HT-29 (cell line): ENCODE results near the gene SETD3. TPM values are rescaled to one million over a fixed set of nuclear protein-coding genes. Genes with fewer than 3 reads are reported as not detected.

Experiments
- DNase-seq: peaks from one replicate; pipeline ENCODE4 v3.0.0-alpha.2; 2015; ENCODE audit warnings: low spot score
- total RNA-seq: library from RNA; depleted of rRNA; stranded (reverse); fragments of >200 nt; shearing (Covaris generic); gene quantifications from 2 replicates; pipeline ENCODE4 v1.2.3, GENCODE V29; 2014

Gene SETD3
- total RNA-seq, 1 experiment from 2014 or later, result 24.8 TPM

DNA sequence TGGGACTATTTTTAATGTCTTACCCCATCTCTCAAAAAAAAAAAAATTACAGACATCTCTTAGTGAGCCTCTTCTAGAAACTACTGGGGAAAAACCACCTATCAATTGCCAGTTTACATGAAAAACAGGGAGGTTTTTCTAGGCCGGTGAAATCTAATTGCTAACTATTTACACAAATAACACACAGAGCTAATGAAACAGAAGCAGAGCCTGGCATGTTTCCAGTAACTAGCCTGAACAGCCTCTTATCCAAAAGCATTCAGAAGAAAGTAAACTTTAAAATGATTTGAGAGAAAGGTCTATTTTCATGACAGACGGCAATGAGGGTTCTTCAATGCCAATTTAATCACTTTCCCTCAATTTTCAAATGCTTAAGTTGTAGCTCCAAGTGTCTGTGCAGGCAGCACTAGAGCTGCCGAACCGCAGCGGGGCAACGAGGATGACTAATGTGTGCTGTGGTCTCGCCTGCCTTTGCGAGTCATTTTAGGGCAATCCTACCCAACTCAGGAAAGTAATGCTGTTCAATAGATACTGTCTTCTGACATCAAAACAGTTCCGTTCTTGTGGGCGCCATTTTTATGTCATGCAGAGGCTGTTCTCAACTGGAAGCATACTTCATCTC lies 84.6 kb downstream of the SETD3 start:
- no peak for DNase-seq

DNA sequence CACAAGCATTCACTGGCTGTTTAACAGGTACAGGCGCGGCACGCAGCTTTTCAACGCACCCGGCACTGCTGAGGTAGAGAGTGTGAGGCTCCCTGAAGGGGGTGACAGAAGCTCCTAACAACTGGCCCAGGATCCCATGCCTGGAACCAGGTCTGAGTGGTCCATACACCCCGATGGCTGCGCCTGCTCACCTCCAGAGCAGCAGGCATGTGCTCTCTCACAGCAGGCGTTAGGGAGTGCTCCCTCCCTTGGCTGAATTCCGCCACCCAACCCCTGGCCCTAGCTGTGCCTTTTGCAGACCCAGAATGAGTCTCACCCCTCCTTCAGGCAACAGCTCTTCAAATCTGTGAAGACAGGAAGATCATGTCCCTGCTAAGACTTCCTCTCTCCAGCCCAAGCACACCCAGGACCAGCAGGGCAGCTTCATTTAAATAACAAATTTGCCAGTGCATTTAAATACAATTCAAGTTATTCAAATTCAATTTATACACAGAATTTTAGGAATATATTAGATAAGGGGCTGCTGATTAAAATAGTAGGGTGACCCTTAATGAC lies 86.0 kb downstream of the SETD3 start:
- DNase-seq, result no peak

DNA sequence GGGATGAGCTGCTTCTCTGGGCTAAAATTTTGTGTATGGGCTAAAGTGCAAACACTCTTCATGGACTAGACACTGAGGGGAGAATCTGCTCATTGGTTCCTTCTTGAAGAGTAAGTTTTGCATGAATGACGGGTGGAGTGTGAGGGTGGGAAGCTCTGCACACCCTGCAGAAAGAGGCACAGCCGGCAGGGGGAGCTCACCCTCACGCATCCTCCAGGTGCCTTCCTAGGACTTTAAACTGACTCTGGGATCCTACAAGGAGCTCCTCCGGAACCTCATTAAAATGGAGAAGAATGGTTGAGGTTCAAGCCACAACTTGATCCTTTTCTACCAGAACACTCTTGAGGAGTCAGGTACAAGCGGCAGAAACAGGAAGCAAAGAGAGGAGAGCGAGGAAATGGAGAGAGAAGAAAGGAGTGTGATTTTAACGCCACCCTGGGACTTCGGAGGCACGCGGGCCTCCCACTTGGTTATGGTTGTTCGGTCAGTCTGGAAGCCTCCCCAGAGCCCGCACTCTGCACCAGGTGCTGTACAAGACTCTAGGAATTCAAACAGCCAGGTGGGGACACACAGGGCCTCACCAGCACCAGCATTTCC lies 87.5 kb downstream of the SETD3 start:
- DNase-seq, result peak; percentile 50

DNA sequence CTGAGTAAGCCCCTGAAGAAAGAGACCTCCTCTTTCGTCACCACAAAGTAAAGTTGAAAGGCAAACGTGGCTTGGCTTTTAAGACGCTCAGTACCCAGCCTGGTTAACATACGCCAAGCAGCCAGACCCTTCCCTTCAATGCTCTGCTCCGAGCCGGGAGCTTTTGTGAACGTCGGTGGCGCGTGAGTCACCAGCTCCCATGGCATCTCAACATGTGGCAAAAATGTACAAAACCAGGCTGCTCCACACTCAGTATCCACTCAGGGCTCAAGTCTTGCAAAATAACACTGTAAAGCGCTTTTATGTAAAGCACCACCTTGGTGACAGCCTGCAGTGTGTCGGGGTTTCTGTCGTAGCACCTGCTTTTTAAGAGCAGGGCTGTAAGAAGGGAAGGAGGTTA lies 89.0 kb downstream of the SETD3 start:
- no peak for DNase-seq

DNA sequence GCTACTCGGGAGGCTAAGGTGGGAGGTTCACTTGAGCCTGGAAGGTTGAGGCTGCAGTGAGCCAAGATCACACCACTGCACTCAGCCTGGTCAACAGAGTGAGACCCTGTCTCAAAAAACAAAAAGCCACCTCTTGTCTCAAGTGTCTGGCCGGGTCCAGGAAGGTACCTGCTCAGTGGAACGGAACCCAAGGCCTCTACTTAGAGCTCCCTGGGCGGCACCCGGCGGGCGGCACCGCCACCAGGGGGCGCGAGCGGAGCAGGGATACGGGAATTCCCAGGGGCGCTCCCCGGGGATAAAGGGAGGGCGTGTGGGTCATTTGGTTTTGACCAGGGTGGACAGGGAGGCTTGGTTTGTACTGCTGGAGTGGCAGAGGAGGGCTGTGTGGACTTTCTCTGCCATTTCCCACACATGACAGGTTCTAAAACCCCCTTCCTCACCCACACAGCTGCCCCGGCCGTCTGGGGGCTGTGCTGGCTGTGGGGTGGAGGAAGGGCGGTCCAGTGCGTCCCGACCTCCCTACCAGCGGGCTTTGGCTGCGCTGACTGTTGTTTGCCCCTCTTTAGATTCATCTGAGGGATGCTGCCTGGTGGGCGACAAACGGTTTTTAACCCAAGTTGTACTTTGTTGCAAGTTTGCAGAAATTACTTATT lies 91.4 kb downstream of the SETD3 start:
- DNase-seq, result peak; percentile 55

DNA sequence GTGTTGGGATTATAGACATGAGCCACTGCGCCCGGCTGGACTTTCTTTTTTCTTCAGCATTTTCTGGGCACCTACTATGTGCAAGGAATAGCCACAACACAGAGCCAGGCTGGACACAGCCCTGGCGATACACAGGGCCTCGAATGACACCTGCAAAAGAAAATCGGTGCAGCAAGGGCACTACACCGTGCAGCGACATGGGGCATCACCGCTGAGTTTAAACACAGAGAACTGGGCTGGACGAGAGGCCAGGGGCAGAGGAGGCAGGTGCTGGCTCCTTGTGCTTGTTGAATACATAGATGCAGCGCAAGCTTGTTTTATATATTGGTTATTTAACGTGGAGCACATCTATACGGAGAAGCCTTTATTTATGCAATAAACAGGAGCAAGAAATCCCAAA lies 92.4 kb downstream of the SETD3 start:
- no peak for DNase-seq

DNA sequence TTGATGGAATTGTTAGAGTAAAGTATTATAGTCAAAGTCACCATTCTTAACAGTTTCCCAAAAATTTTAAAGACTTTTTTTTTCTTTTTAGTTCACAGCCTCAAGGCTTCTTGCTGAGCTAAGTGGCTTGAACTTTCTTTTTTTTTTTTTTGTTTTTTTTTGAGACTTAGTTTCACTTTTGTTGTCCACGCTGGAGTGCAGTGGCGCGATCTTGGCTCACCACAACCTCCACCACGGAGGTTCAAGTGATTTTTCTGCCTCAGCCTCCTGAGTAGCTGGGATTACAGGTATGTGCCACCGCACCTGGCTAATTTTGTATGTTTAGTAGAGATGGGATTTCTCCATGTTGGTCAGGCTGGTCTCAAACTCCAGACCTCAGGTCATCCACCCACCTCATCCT lies 92.8 kb downstream of the SETD3 start:
- no peak for DNase-seq

DNA sequence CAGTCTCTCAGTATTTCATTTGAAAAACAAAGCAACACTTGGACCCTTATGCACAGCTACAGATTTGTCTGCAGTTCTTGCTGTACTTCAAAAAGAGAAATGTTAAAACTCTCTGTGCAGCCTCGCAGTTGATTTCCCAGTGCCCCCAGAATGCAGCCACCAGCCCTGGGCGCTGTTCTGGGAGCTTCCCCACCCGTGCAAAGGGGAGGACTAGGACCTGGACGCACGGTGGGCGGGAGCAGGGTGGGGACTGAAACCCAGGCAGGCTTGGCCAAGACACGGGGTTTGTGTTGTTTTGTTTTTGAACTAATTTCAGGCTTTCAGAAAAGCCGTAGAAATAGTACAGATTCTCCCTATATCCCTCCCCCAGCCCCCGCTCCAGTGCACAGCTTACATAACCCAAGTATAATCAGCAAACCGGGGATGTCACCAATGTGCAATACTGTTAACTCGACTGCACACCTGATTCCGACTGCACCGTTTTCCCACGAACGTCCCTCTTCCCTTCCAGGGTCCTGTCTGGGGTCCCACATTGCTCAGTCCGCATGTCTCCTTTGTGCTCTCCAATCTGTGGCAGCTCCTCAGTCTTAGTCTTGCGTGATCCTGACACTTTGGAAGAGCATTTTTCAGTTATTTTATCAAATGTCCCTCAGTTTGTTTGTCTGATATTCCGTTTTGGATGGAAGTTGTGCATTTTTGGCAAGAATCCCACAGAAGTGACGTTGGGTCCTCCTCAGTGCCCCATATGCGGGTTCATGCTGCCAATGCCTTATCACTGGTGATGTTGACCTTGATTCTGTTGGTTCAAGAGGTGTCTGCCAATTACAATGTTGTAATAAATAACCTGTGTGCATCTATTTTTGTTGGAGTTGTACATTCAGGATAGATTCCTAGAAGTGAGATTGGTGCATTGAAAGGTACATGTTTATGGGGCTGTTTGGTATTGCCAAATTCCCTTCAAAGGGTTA lies 95.9 kb downstream of the SETD3 start:
- DNase-seq, result no peak

DNA sequence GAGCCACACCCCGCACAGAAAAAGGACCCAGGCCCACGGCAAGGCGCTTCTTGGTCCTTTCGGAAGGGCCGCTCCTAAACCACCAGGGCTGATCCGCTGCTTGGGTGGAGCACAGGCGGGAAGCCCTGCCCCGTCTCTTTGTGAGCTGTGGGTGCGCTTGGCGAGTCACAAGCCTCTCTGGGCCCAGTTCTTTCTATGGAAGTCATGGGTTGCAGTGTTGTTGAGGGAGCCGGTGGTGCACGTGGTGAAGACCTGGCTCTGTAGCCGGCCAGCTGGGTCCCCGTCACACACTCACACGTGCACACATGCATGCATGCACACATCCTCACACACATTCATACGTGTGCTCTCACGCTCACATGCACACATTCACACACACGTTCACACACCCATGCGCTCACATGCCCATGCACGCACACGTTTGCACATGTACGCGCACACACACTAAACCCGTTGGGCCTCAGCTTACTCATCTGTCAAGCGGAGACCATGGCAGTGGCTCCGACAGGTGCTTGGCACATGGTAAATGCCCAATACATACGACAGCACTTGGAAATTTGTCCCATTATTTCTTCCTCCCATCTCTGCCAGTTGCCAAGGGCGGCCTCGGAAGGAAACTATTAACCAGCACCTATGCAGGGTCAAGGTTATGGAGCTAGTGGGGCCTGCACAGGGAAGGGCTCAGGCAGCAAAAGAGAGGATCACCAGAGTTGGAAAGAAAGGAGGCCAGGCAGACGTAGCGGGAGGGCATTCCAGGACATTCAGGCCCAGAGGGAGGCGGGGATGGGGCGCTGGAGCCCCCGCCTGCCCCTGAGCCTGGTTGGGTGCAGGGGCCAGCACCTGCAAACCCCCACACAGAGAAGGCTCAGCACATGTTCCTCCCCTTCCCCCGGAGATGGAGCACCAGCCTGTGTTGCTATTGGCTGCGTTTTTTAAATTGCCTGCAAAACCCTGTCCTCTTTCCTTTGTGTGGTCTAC lies 96.9 kb downstream of the SETD3 start:
- peak; percentile 8 for DNase-seq

DNA sequence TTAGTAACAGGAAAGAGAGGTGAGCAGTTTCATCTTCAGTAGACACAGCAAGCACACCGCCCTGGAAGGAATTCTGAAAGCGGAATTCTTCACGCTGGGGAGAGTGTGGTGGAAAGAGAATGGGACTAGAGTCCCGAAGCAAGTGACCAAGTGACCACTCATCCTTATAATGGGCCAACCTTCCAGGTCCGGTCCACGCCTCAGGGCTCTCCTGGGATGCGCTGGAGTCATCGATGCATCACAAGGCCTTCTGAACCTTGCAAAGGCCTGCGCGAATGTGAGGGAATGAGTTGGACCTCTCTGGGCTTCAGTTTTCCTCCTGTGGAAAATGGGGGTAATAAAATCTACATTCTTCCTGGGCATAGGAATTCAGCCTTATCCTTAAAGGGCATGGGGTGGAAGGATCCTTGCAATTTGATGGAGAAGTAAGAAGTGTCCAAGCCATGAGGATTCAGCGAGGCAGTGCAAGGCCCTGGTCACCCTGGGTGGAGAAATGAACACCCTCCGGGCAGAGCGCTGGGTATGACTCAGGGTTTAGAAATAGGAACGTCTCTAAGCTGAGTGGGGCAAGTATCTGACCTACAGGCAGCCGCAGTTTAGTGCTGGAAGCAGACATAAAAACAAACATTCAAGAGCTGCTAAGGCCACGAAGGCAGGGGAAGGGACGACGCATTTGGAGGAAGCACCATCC lies 97.7 kb downstream of the SETD3 start:
- DNase-seq, result peak; percentile 15

DNA sequence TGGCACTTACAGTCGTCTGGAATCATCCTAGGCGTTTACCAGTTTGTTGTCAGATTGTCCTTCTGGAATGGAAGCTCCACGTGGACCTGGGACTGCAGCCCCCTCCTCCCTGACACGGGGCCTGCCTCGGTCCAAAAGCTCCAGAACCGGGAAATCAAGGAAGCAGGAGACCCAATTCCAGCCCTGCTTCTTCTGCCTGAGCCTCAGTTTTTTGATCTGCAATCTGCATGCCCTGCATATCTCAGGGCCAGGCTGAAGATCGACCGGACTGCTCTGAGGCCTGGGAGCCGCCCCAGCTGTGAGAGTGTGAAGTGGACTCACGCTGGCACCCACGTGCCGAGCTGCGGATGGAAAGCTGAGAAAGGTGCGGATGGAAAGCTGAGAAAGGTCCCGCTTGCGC lies 98.6 kb downstream of the SETD3 start:
- no peak for DNase-seq

DNA sequence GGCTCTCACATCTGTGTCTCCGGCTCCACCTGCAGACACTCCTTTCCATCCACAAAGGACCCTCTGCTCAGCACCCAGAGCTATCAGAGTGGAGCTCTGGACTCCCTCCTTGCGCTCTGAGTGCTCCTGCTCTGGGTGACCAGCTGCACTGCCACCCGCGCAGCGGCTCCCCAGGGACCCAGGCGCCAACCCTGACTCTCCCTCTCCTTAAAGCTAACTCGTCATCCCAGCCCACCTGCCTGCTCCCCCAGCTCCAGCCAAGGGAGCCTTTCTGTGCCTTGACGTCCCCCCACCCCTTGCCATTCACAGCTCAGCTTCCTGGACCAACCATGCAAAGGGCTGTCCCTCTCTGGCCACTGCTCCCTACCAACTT lies 99.0 kb downstream of the SETD3 start:
- DNase-seq, result no peak

DNA sequence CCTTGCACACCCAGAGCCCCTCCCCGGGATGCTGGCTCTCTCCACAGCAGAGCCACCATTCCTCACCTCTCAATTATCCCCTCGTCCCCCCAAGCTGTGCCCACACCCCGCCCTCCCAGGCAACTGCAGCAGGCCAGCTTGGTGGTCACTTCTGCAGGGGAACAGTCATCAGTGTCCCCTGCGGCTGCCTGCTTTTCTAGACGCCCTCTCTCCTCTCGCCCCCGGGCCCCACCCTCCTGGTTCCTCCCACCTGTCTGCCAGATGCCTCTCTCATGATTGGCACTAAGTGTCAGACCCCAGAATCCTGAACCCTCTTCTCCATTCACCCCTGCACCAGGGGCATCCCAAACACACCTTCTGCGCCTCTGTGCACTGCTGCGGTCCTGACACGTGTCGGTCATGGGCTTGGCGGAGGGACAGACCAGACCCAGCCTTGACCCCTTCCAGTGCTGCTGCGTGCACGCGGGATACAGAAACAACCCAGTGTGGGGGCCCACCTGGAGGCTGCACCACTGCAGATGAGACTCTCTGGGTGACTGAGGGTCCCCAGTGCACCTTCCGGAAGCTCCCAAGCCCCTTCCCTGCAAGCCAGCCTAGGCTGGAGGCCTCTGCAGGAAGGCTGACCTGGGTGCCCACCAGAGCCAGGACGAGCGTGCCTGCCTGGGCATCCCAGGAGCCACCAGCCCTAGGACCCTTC lies 99.5 kb downstream of the SETD3 start:
- DNase-seq, result no peak

DNA sequence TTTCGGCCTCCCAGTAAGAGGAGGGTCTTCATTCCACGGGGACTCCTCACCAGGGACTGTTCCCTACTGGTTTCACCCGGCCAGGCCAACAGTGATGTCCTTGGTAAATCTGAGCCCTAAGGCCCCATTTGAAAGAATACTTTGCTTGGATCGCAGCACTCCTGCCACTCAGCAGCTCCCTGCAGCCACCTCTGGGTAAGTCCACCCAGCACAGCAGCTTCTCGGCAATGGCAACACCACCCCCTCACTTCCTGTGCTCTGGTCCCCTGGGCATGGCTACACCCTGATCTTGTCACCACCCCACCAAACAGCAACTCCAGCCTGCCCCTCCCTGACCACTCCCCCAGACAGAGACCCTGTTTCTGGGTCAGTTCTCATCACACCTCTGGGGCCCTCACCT lies 100.3 kb downstream of the SETD3 start:
- DNase-seq, result peak; percentile 3

DNA sequence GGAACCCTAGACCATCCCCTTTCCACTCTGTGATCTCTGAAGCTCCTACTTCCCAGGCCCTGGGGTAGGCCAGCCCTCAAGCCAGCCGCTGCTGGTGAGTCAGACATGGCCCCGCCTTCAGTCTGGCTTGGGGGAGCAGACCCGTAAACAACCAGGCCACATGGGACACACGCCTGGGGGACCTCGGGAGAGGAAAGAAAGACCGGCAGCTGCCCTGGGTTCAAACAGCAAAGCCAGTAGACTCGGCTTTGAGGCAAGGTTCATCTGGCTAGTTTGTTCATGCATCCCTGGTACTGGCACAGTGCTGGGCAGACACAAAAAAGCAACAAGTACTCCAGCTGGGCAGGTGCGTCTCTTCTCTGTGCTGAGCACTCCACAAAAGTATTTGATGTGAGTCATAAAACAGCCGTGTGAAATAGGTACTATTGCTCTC lies 101.9 kb downstream of the SETD3 start:
- peak; percentile 33 for DNase-seq

DNA sequence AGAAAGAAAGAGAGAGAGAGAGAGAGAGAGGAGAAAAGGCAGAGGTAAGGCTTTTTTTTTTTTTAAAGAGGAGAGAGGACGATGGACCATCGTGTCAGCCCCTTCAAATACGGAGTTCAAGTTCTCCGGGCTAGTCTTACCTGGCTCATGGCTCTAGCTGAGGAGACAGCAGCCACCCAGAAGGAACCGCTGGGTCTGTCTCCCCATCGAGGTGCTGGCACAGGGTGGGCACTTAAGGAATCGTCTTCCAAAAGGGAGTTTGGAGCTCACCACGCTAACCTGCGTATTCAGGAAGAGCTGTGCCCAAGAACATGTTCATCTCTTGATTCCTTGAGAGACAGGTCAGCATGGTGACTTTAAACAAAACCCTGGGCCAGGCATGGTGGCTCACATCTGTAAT lies 102.7 kb downstream of the SETD3 start:
- no peak for DNase-seq

DNA sequence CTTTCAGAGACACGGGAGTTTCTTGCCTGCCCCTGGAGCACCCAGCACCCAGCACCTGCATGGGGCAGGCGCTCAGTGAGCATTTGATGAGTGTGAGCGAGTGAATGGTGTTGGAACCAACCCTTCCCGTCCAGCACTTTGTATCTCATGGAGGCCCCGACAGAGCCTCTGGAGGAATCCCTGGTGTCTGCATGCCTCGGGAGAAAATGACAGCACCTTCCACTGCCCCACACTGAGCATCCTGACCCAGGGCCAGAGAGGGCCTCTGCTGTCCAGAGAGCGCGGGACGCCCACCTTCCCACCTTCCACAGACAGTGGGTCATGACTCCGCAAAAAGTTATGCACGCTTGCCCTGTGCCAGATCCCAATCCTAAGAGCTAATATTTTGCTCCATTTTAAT lies 105.7 kb downstream of the SETD3 start:
- no peak for DNase-seq

DNA sequence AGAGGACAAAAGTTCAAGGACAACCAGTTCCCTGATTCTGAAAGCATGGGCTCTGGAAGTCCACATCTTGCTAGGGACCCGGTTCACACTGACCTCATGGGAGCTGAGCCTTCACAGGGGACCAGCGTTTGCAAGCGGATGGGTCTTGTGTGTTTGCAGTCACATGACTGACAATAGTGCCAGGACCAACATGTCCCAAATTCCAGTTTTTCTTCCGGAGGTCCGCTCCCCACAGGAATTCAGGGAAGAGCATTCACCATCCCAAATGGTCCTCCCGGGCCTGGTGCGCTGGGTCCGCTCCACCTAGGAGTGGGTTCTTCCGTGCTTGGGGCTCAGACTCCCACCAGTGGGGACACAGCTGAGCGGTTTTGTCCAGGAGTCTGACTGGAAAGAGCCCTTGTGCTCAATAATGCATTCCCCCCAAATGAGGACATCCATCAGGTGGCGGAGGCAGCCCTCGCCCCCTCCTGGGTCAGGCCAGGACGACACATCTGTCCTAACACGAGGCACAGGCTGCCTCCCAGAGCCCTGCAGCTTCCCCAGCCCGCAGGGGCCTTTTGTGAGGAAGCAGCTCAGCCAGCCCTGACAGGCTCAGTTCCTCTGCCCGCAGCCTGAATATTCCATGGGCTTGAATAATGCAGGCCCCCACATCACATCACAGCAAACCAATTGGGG lies 116.9 kb downstream of the SETD3 start:
- no peak for DNase-seq

DNA sequence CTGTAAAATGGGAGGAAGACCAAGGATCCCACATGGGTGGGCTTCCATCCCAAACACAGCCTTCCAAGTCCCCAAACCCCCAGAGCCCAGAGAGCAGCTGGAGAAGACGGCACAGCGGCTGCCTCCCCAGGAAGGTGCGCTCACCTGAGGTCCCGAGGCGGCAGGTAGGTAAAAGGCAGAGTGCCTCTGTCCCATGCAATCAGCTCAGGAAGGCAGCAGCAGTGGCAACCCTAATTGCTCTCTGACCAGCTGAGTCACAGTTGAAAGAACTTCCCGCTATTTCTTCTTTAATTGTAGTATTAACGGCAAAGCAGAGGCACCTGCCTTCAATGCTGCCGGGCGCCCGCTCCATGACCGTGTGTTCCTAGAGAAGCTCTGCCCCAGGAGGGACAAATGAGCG lies 117.6 kb downstream of the SETD3 start:
- no peak for DNase-seq
